ENCODE results near the gene GDAP1L1. TPM values are rescaled to one million over a fixed set of nuclear protein-coding genes. Genes with fewer than 3 reads are reported as not detected.

GDAP1L1 gene
- not detected in 2 replicates for total RNA-seq (2021)
- percentile 14 among the genes with signal in this experiment for Bru-seq, nascent RNA
- percentile 7 among the genes with signal in this experiment for BruChase-seq, experiment 1, labeled RNA remaining after a 2-hour chase
- BruChase-seq, experiment 2, labeled RNA remaining after a 6-hour chase, result percentile 10 among the genes with signal in this experiment
- long read RNA-seq, result 0 reads

DNA sequence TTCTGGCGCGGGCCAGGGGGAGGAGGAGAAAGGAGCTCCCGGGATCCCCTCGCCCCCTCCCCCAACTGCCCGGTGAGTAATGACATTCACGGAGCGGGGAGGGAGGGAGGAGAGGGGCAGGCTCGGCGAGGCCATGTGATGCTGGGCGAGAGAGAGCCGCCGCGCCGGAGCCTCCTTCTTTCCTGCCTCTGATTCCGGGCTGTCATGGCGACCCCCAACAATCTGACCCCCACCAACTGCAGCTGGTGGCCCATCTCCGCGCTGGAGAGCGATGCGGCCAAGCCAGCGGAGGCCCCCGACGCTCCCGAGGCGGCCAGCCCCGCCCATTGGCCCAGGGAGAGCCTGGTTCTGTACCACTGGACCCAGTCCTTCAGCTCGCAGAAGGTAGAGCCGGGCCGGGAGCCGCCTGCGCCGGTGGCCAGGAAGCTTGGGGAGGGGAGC, at the start of gene GDAP1L1:
Gene GDAP1L1, plus strand, starts transcription at position 178 of the 441 bp plus-strand sequence. Its CDS starts 27 bp downstream, at position 205.
- intact Hi-C loops (cut with micrococcal nuclease; ENCODE audit: unreplicated experiment), result no loop called here
- no TSS peak for BruUV-seq (replicated peaks)
- no peak within 1 kb of the TSS for H2AFZ ChIP-seq
- H3K27me3 ChIP-seq (ENCODE audit: insufficient read depth, low read depth), result peaks cover 55% of the 10 kb centered on the region
- H3K79me2 ChIP-seq (ENCODE audit: low read depth), result no peaks in the 10 kb centered on the region
- no peaks in the 10 kb centered on the region for H3K4me1 ChIP-seq (replicated peaks; ENCODE audit: insufficient read depth)
- no peaks in the 10 kb centered on the region for H3K36me3 ChIP-seq (ENCODE audit: low read depth)
- ChIA-PET CTCF (no interaction called here), POLR2A (ENCODE audit: unreplicated experiment) (no interaction called here)
- H3K9me3 ChIP-seq (ENCODE audit: insufficient read depth, low read depth), result no peaks in the 10 kb centered on the region
- H3K4me3 ChIP-seq, result no peak within 1 kb of the TSS
- no peaks in the 10 kb centered on the region for H4K20me1 ChIP-seq (ENCODE audit: insufficient read depth)
- H3F3A ChIP-seq (ENCODE audit: insufficient read depth, low read depth), result no peaks in the 10 kb centered on the region
- no peak within 1 kb of the TSS for H3K27ac ChIP-seq
- no peaks in the 10 kb centered on the region; the same call in 1 of the 2 replicates for H3K9me2 ChIP-seq (ENCODE audit: insufficient read depth)
- DNase-seq, result no peak
- TF ChIP-seq, protein P1, sequence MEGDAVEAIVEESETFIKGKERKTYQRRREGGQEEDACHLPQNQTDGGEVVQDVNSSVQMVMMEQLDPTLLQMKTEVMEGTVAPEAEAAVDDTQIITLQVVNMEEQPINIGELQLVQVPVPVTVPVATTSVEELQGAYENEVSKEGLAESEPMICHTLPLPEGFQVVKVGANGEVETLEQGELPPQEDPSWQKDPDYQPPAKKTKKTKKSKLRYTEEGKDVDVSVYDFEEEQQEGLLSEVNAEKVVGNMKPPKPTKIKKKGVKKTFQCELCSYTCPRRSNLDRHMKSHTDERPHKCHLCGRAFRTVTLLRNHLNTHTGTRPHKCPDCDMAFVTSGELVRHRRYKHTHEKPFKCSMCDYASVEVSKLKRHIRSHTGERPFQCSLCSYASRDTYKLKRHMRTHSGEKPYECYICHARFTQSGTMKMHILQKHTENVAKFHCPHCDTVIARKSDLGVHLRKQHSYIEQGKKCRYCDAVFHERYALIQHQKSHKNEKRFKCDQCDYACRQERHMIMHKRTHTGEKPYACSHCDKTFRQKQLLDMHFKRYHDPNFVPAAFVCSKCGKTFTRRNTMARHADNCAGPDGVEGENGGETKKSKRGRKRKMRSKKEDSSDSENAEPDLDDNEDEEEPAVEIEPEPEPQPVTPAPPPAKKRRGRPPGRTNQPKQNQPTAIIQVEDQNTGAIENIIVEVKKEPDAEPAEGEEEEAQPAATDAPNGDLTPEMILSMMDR (conservative IDR thresholded peaks at IDR 0.05), result no peak
- TF ChIP-seq EZH2 (IDR thresholded peaks at IDR 0.05; ENCODE audit: low read depth), result no peak
- no peak within 1 kb of the TSS for H3K4me2 ChIP-seq

DNA sequence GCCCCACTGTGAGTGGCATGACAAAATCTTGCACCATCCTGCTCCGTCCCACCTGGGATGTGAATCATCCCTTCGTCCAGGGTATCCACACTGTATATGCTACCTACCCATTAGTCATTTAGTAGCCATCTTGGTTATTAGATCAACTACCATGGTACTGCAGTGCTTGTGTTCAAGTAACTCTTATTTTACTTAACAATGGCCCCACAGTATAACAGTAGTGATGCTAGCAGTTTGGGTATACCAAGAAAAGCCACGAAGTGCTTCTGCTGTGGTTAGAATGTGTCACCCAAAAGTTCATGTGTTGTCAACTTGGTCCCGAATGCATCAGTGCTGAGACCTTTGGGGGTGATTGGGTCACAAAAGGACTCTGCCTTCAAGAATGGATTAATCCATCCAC, 48.2 kb upstream of the GDAP1L1 start:
- Histone ChIP-seq H3F3A (ENCODE audit: insufficient read depth, low read depth) (peaks cover 55% of the 10 kb centered on the region), H3K4me1 (replicated peaks; ENCODE audit: insufficient read depth) (peaks cover 34% of the 10 kb centered on the region), H3K27ac (no peak overlapping the region), H3K9me2 (ENCODE audit: insufficient read depth) (no peaks in the 10 kb centered on the region), H3K36me3 (ENCODE audit: low read depth) (peaks cover 73% of the 10 kb centered on the region), H3K4me3 (no peak overlapping the region), H4K20me1 (ENCODE audit: insufficient read depth) (peaks cover 11% of the 10 kb centered on the region; the same call in 1 of the 2 replicates), H3K79me2 (ENCODE audit: low read depth) (peaks cover 53% of the 10 kb centered on the region), H3K9me3 (ENCODE audit: insufficient read depth, low read depth) (no peaks in the 10 kb centered on the region), H3K4me2 (no peak overlapping the region), H3K27me3 (ENCODE audit: insufficient read depth, low read depth) (no peaks in the 10 kb centered on the region), H2AFZ (no peak overlapping the region)
- intact Hi-C loops (cut with micrococcal nuclease; ENCODE audit: unreplicated experiment), result loop anchor here (10.0 kb wide), 1 partner anchor 664 kb away; no protein-coding TSS in a partner anchor
- no TSS peak for BruUV-seq (replicated peaks)
- CTCF ChIA-PET, result no interaction called here
- DNase-seq, result no peak
- POLR2A ChIA-PET (ENCODE audit: unreplicated experiment), result no interaction called here
- no peak for TF ChIP-seq EZH2 (IDR thresholded peaks at IDR 0.05; ENCODE audit: low read depth)
- TF ChIP-seq, protein P1 (conservative IDR thresholded peaks at IDR 0.05), result no peak

DNA sequence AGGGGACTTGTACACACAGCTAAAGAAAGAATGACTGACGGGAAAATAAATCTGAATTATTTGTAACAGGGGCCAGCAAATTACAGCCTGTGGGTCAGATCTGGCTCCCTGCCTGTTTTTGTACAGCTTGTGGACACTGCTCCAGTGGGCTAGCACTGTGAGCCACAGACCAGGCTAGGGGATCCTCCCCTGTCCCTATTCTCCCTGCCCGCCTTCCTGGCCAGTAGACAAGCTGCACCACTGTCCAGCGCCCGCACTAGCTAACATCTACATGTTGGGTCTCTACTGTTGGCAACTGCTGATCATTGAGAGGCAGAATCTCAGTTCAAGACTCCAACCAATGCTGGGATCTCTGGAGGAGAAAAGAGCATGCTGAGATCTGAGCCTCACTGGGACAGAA, 47.2 kb upstream of the GDAP1L1 start:
- no peaks in the 10 kb centered on the region for H3K9me3 ChIP-seq (ENCODE audit: insufficient read depth, low read depth)
- H2AFZ ChIP-seq, result no peak overlapping the region
- H3K4me1 ChIP-seq (replicated peaks; ENCODE audit: insufficient read depth), result peaks cover 42% of the 10 kb centered on the region
- CTCF ChIA-PET, result no interaction called here
- no peak for TF ChIP-seq EZH2 (IDR thresholded peaks at IDR 0.05; ENCODE audit: low read depth)
- TF ChIP-seq, protein P1 (conservative IDR thresholded peaks at IDR 0.05), result no peak
- H3K4me2 ChIP-seq, result no peak overlapping the region
- no peaks in the 10 kb centered on the region for H3K27me3 ChIP-seq (ENCODE audit: insufficient read depth, low read depth)
- H3K79me2 ChIP-seq (ENCODE audit: low read depth), result peaks cover 59% of the 10 kb centered on the region
- no TSS peak for BruUV-seq (replicated peaks)
- no peak for DNase-seq
- peaks cover 52% of the 10 kb centered on the region for H3F3A ChIP-seq (ENCODE audit: insufficient read depth, low read depth)
- POLR2A ChIA-PET (ENCODE audit: unreplicated experiment), result no interaction called here
- peaks cover 79% of the 10 kb centered on the region for H3K36me3 ChIP-seq (ENCODE audit: low read depth)
- intact Hi-C loops (cut with micrococcal nuclease; ENCODE audit: unreplicated experiment), result loop anchor here (10.0 kb wide), 1 partner anchor 665 kb away; no protein-coding TSS in a partner anchor
- H3K9me2 ChIP-seq (ENCODE audit: insufficient read depth), result no peaks in the 10 kb centered on the region
- no peak overlapping the region for H3K27ac ChIP-seq
- peaks cover 11% of the 10 kb centered on the region; the same call in 1 of the 2 replicates for H4K20me1 ChIP-seq (ENCODE audit: insufficient read depth)
- H3K4me3 ChIP-seq, result no peak overlapping the region
